ENCODE data around the gene KMT2B.

KMT2B gene

DNA sequence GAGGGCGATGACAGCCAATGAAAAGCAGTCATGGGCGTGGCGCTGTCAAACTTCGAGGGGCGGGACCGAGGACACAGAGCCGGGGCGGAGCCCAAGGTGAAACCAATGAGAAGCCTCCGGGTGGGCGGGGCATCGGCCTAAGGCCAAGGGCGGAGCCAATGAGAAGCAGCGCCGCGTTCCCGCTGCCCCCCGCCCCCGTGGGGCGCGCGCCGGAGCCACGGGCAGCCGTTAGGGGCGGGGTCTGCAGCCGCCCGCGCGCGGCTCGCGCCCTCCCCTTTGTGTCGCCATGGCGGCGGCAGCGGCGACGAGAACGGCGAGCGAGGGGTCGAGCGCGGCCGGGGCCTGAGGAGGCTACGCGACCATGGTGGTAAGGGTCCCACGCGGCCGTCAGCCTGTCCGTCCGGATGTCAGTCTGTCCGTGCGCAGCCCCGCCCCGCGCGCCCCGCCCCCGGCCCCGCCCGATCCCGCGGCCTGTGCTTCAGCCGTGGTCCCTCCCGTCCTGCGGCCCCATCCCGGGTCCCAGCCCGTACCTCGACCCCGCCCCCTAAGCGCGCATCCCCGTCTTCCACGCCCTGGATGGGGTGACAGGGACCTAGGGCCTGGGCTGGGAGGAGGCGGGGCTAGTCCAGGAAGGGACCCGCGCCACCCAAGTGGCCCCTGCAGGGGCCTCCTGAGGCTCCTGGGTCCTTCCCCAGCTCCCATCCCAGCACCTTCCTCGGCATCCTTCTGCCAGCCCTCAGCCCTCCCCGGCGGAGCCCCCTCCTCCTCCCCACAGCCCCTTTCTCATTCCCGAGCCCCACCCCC is 57.7 kb downstream of the KMT2B start, which contains the start of gene ARHGAP33 (continued):
- TF ChIP-seq ZNF660 (tag by site-specific recombination; IDR thresholded peaks at IDR 0.05): no peak; the same call in 1 of the 2 replicates
- no peak for TF ChIP-seq BCL6B (tag by site-specific recombination; IDR thresholded peaks at IDR 0.05)
- TF ChIP-seq AEBP2 (tag by site-specific recombination; IDR thresholded peaks at IDR 0.05; ENCODE audit: borderline replicate concordance): no peak
- no peak for TF ChIP-seq OVOL3 (tag by site-specific recombination; IDR thresholded peaks at IDR 0.05)
- no peak for TF ChIP-seq HIC1 (tag by site-specific recombination; IDR thresholded peaks at IDR 0.05)
- no peak for TF ChIP-seq ZNF658 (tag by site-specific recombination; IDR thresholded peaks at IDR 0.05)
- no peak for TF ChIP-seq ZNF324 (tag by site-specific recombination; IDR thresholded peaks at IDR 0.05)
- no peak for TF ChIP-seq PRDM1 (tag by site-specific recombination; IDR thresholded peaks at IDR 0.05)
- no peak for TF ChIP-seq ZNF433 (tag by site-specific recombination; IDR thresholded peaks at IDR 0.05; ENCODE audit: low read depth)
- no peak for TF ChIP-seq ZNF157 (tag by site-specific recombination; IDR thresholded peaks at IDR 0.05)
- TF ChIP-seq, protein P1, sequence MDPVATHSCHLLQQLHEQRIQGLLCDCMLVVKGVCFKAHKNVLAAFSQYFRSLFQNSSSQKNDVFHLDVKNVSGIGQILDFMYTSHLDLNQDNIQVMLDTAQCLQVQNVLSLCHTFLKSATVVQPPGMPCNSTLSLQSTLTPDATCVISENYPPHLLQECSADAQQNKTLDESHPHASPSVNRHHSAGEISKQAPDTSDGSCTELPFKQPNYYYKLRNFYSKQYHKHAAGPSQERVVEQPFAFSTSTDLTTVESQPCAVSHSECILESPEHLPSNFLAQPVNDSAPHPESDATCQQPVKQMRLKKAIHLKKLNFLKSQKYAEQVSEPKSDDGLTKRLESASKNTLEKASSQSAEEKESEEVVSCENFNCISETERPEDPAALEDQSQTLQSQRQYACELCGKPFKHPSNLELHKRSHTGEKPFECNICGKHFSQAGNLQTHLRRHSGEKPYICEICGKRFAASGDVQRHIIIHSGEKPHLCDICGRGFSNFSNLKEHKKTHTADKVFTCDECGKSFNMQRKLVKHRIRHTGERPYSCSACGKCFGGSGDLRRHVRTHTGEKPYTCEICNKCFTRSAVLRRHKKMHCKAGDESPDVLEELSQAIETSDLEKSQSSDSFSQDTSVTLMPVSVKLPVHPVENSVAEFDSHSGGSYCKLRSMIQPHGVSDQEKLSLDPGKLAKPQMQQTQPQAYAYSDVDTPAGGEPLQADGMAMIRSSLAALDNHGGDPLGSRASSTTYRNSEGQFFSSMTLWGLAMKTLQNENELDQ (tag by site-specific recombination; IDR thresholded peaks at IDR 0.05; ENCODE audit: low read depth): no peak
- TF ChIP-seq, protein P2, sequence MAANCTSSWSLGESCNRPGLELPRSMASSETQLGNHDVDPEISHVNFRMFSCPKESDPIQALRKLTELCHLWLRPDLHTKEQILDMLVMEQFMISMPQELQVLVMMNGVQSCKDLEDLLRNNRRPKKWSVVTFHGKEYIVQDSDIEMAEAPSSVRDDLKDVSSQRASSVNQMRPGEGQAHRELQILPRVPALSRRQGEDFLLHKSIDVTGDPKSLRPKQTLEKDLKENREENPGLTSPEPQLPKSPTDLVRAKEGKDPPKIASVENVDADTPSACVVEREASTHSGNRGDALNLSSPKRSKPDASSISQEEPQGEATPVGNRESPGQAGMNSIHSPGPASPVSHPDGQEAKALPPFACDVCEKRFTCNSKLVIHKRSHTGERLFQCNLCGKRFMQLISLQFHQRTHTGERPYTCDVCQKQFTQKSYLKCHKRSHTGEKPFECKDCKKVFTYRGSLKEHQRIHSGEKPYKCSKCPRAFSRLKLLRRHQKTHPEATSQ (tag by site-specific recombination; IDR thresholded peaks at IDR 0.05): no peak
- TF ChIP-seq SALL2 (tag by site-specific recombination; IDR thresholded peaks at IDR 0.05; ENCODE audit: borderline replicate concordance): no peak
- TF ChIP-seq GFI1B (tag by site-specific recombination; IDR thresholded peaks at IDR 0.05): no peak
- no peak; the same call in 1 of the 2 replicates for TF ChIP-seq ZNF221 (tag by site-specific recombination; IDR thresholded peaks at IDR 0.05; ENCODE audit: borderline replicate concordance)
- no peak for TF ChIP-seq REPIN1 (tag by site-specific recombination; IDR thresholded peaks at IDR 0.05; ENCODE audit: low read depth)
- no peak for TF ChIP-seq ZNF571 (tag by site-specific recombination; IDR thresholded peaks at IDR 0.05)
- no peak for TF ChIP-seq ZNF626 (tag by site-specific recombination; IDR thresholded peaks at IDR 0.05)
- TF ChIP-seq ZNF473 (tag by site-specific recombination; IDR thresholded peaks at IDR 0.05): no peak
- TF ChIP-seq REST (tag by site-specific recombination; IDR thresholded peaks at IDR 0.05): no peak
- TF ChIP-seq RBAK (tag by site-specific recombination; IDR thresholded peaks at IDR 0.05): no peak
- TF ChIP-seq ZNF76 (tag by site-specific recombination; IDR thresholded peaks at IDR 0.05; ENCODE audit: borderline replicate concordance, low read depth): peak; percentile 46; the same call in 1 of the 2 replicates
- TF ChIP-seq ZNF132 (tag by site-specific recombination; IDR thresholded peaks at IDR 0.05; ENCODE audit: borderline replicate concordance): no peak
- TF ChIP-seq, protein P3, sequence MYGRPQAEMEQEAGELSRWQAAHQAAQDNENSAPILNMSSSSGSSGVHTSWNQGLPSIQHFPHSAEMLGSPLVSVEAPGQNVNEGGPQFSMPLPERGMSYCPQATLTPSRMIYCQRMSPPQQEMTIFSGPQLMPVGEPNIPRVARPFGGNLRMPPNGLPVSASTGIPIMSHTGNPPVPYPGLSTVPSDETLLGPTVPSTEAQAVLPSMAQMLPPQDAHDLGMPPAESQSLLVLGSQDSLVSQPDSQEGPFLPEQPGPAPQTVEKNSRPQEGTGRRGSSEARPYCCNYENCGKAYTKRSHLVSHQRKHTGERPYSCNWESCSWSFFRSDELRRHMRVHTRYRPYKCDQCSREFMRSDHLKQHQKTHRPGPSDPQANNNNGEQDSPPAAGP (tag by site-specific recombination; IDR thresholded peaks at IDR 0.05): 0 out of 2 replicates have a peak, but pooled peaks have one; percentile 11
- no peak for TF ChIP-seq BCL11A (tag by site-specific recombination; IDR thresholded peaks at IDR 0.05; ENCODE audit: low read depth)
